WTC11 (cell line): Measurements from ENCODE around the gene EXOSC6.
"Not testable (repeated sequence)": the region's sequence is repeated elsewhere in the genome, so short reads cannot be mapped to it uniquely, and the experiment has no call there.

Source experiments
- FOXP1 ChIP-seq: sonication (generic); formaldehyde crosslinking; IDR thresholded peaks from 2 replicates; pipeline ENCODE4 v1.8.0; 2022; ENCODE audit warnings: missing genetic modification reagents, mild to moderate bottlenecking, moderate library complexity, borderline replicate concordance
- JUN ChIP-seq: sonication (generic); formaldehyde crosslinking; IDR thresholded peaks from 2 replicates; pipeline ENCODE4 v1.8.0; 2023; ENCODE audit warnings: mild to moderate bottlenecking, missing genetic modification reagents
- NFYB ChIP-seq: sonication (generic); formaldehyde crosslinking; conservative IDR thresholded peaks from 2 replicates; pipeline ENCODE4 v1.8.0; 2022; ENCODE audit warnings: low read depth, missing genetic modification reagents
- TF ChIP-seq, protein P1 (sequence below): fragments of 200-600 bp; IDR thresholded peaks from 2 replicates; pipeline ENCODE4 v1.8.0; 2022; ENCODE audit warnings: antibody characterized with exemption
- TF ChIP-seq, protein P2 (sequence below): sonication (generic); formaldehyde crosslinking; IDR thresholded peaks from 2 replicates; pipeline ENCODE4 v1.8.0; 2022; ENCODE audit warnings: mild to moderate bottlenecking, missing genetic modification reagents
- TF ChIP-seq, protein P3 (sequence below): sonication (generic); formaldehyde crosslinking; IDR thresholded peaks from 2 replicates; pipeline ENCODE4 v1.8.1; 2022; ENCODE audit warnings: mild to moderate bottlenecking, moderate library complexity, missing genetic modification reagents

DNA sequence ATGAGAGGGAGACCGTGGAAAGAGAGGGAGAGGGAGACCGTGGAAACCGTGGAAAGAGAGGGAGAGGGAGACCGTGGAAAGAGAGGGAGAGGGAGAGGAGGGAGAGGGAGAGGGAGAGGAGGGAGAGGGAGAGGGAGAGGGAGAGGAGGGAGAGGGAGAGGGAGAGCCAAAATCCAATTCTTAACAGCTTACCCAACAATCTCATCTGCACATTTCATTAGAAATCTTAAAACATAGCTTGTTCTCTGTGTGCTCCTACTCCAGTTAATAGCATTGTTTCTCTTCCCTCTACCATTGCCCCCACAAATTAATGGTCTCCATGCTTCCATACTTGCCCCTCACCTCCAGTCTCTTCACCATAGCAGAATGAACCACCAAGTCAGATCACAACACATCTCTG lies 26.3 kb downstream of the EXOSC6 start:
- TF ChIP-seq, protein P1, sequence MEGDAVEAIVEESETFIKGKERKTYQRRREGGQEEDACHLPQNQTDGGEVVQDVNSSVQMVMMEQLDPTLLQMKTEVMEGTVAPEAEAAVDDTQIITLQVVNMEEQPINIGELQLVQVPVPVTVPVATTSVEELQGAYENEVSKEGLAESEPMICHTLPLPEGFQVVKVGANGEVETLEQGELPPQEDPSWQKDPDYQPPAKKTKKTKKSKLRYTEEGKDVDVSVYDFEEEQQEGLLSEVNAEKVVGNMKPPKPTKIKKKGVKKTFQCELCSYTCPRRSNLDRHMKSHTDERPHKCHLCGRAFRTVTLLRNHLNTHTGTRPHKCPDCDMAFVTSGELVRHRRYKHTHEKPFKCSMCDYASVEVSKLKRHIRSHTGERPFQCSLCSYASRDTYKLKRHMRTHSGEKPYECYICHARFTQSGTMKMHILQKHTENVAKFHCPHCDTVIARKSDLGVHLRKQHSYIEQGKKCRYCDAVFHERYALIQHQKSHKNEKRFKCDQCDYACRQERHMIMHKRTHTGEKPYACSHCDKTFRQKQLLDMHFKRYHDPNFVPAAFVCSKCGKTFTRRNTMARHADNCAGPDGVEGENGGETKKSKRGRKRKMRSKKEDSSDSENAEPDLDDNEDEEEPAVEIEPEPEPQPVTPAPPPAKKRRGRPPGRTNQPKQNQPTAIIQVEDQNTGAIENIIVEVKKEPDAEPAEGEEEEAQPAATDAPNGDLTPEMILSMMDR, result not testable (repeated sequence)
- TF ChIP-seq JUN, NFYB, FOXP1 (CRISPR knock-in tag): not testable (repeated sequence)
- TF ChIP-seq, protein P2, sequence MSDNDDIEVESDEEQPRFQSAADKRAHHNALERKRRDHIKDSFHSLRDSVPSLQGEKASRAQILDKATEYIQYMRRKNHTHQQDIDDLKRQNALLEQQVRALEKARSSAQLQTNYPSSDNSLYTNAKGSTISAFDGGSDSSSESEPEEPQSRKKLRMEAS (CRISPR knock-in tag), result not testable (repeated sequence)
- TF ChIP-seq, protein P3, sequence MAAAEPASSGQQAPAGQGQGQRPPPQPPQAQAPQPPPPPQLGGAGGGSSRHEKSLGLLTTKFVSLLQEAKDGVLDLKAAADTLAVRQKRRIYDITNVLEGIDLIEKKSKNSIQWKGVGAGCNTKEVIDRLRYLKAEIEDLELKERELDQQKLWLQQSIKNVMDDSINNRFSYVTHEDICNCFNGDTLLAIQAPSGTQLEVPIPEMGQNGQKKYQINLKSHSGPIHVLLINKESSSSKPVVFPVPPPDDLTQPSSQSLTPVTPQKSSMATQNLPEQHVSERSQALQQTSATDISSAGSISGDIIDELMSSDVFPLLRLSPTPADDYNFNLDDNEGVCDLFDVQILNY (CRISPR knock-in tag), result not testable (repeated sequence)
